ENCODE results near the gene GPR62. TPM values are rescaled to one million over a fixed set of nuclear protein-coding genes. Genes with fewer than 3 reads are reported as not detected.

Gene GPR62
- total RNA-seq, 2 experiments from 2014 or later, result not detected

DNA sequence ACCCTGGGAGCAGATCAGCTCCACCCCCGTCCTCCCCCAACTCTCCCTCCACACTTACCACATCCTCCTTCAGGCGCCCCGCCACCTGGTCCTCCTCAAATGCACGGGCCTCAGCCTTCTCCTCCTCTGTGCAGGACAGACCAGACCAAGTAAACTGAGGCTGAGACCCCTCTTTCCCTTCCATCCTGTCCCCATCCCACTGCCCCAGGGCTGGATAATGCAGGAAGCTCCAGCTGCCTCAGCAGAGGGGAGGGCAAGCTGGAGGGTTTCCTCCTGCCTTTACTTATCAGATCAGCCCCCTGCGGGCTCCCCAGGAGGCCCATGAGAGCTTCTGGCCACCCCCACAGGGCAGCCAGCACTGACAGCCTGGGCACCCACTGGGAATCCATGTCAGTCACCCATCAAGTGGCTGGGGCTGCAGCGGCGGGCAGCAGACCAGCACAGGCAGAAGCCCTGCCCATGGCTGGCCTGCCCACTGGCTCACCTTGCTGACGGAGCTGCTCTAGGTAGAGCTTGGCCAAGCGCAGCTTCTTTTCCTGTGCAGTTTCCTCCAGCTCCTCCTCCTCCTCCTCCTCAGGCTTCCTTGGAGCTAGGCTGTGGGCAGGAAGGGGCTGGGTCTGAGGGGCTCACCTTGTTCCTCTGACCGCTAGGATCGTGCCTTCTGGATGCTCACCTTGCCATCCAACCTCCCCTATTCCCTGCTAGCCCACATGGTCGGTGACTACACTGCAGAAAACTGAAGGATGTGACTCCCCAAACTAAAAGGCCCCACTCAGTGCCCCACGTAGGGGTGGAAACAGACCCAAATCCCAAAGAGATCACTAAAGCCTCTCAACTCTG is 17.4 kb upstream of the GPR62 start:
- ChIA-PET CTCF (no interaction called here), POLR2A (no interaction called here)

DNA sequence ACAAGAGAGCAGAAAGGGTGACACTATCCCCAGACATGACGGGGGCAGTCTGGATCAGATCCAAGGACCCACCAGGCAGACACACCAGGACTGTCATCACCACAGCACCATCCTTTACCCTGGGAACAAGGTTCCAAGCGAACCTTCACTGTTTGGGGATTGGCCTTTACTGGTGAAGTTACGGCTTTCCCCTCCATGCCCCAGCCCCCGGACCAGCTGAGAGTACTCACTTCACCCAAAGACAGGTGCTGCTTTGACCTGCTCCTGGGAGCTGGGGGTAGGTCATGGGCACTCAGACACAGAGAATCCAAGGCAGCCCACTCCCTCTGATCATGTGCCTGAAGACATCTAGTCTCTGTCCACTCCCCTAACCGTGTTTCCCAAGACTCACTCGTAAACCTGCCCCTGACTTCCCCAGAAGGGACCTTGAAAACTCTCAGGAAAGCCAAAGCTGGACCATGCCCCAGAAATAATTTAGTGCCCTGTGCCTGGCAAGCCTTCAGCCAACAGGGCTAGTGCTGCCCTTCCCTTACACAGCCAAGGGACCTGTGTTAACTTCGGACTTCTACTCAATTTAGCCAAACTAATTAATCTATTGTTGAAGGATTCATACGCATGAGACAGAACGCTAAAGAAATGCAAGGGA is 16.3 kb upstream of the GPR62 start:
- CTCF ChIA-PET, result no interaction called here

DNA sequence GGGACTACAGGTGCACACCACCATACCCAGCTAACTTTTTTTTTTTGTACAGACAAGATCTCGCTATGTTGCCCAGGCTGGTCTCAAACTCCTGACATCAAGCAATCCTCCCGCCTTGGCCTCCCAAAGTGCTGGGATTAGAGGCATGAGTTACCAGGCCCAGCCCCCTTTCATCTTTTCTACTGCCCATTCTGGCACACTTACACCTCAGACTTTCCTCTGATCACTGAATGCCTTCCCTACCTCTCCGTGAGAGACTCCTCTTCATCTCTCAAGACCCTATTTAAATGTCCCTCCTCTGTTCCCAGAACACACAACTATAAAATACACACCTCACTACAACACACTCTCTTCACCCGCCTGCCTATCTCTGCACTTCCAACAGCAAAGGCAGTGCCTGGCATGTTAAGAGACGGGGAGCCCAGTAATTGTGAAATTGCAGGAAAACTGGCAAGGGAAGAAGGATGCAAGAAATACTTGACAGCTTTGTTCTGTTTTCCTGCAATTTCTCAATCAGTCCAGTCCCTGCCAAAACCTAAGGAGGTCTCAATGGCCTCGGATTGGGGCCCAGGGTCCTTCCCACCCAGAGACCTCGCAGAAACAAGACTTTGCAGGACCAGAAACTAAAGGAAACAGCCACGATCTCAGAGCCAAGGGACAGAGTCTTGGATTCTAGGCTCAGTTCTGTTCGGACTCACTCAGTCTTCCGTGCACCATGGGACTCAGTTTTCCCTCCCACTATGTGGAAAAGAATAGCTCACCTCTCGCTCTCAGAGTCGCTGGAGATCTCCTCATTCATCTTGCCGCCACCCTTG is 14.3 kb upstream of the GPR62 start:
- CTCF ChIA-PET, result interaction anchor here (0.6 to 3.1 kb wide), 14 partner anchors 10 to 214 kb away, joined by 3 to 42 read pairs (median 5); partner anchors contain the start of genes ABHD14A, ABHD14B, PCBP4 and POC1A
- POLR2A ChIA-PET, result interaction anchor here (1.0 to 2.4 kb wide), 5 partner anchors 27 to 214 kb away, joined by 3 to 26 read pairs (median 8); partner anchors contain the start of genes ACY1, DUSP7, PCBP4 and RPL29

More for the DNA sequence above, 16.3 kb upstream of the GPR62 start:
- POLR2A ChIA-PET, result no interaction called here

DNA sequence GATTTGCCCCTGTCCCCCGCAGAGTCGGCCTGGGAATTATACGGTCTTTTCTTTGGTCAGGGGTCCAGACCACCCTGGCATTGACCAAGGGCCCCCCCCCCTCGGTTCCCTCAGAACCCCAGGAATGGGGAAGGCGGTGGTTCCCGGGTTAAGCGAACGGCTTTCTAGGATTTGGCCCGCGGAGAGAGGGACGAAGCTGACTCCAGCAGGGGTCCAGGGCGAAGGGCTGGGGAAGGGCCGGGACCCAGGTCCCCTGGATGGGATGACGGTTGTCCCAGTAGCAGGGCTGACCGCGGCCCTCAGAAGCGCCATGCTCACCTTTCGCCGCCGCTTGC is 13.8 kb upstream of the GPR62 start:
- POLR2A ChIA-PET, result interaction anchor here (1.0 to 2.4 kb wide), 5 partner anchors 26 to 213 kb away, joined by 3 to 26 read pairs (median 8); partner anchors contain the start of genes ACY1, DUSP7, PCBP4 and RPL29
- CTCF ChIA-PET, result interaction anchor here (0.6 to 3.1 kb wide), 15 partner anchors 10 to 213 kb away, joined by 3 to 42 read pairs (median 5); partner anchors contain the start of genes ABHD14A, ABHD14B, PCBP4 and POC1A

DNA sequence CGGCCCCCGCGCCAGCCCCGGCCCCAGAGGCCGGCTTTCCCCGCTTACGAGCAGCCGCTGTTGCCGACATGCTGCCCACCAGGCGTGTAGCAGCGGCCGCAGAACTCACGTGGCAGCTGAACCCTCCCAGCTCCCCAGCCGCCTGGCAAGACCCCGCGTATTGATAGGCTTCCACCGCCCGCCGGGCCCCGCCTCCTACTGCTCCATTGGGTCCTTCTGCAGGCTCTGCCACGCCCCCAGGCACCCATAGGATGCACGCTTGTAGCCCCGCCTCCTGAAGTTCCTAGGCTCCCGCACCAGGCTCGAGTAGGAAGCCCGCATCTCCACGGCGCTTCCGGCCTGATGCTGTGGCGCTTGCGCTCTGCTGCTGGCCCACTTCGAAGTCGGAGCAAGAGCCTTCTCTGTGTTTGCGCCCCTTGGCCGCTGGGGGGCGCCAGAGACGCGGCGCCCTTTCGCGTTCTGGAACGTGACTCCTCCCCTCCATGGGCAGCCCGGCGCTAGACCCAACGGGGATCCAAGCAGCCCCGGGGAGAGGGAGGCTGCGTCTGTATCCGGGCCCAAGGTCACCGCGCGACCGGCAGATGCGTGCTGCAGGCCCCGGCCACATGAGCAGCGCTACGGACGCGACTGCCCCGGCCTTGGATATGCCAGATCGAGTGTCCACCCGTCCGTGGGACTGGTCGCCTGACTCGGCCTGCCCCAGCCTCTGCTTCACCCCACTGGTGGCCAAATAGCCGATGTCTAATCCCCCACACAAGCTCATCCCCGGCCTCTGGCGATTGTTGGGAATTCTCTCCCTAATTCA is 13.2 kb upstream of the GPR62 start, which contains the start of the genes PARP3 and RRP9:
Gene PARP3 (plus strand): TSS at position 566 of the 805 bp plus-strand sequence. CDS start 993 bp downstream, outside the sequence.
Gene RRP9 (minus strand): TSS at position 107 of the 805 bp plus-strand sequence. CDS start 37 bp downstream, at position 70.
- CTCF ChIA-PET, result interaction anchor here (0.6 to 3.1 kb wide), 20 partner anchors 9 to 213 kb away, joined by 3 to 42 read pairs (median 5); partner anchors contain the start of genes ABHD14A, ABHD14B, PCBP4 and POC1A
- POLR2A ChIA-PET, result interaction anchor here (1.0 to 2.4 kb wide), 6 partner anchors 26 to 213 kb away, joined by 3 to 26 read pairs (median 9); partner anchors contain the start of genes ABHD14B, ACY1, DUSP7 and PCBP4

DNA sequence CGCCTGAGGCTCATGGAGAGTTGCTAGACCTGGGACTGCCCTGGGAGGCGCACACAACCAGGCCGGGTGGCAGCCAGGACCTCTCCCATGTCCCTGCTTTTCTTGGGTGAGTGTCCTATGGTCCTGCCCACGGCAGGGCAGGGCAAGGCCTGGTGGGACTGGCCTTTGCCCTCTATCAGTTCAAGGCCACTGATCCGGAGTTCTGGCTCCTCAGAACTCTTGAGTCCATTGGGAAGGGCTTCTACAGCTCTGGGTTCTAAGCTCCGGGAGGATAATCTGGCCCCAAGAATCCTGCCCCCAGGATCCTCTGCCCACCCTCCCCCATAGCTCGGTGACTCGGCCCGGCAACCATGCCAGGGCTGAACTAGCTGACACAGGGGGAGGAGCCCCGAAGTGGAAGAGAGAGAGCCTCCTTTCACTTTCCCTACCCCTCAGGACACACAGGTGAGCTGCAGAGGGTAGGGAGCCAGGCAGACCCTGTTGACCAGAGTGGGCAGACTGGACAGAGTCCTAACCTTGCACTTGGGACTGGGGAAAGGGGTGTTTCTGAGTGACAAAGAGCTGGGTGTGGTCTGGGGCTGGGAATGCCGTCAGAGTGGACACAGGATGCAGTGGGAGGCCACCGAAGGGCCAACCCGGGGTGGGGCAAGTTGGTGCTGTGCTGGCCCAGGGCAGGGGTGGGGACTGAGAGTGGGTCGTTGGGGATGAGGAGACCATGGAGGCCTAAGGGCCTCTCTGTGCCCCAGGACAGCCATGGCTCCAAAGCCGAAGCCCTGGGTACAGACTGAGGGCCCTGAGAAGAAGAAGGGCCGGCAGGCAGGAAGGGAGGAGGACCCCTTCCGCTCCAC is 12.4 kb upstream of the GPR62 start:
- POLR2A ChIA-PET, result interaction anchor here (0.6 to 2.4 kb wide), 5 partner anchors 31 to 364 kb away, joined by 3 to 26 read pairs (median 10); partner anchors contain the start of genes ABHD14B, ACY1 and RPL29

DNA sequence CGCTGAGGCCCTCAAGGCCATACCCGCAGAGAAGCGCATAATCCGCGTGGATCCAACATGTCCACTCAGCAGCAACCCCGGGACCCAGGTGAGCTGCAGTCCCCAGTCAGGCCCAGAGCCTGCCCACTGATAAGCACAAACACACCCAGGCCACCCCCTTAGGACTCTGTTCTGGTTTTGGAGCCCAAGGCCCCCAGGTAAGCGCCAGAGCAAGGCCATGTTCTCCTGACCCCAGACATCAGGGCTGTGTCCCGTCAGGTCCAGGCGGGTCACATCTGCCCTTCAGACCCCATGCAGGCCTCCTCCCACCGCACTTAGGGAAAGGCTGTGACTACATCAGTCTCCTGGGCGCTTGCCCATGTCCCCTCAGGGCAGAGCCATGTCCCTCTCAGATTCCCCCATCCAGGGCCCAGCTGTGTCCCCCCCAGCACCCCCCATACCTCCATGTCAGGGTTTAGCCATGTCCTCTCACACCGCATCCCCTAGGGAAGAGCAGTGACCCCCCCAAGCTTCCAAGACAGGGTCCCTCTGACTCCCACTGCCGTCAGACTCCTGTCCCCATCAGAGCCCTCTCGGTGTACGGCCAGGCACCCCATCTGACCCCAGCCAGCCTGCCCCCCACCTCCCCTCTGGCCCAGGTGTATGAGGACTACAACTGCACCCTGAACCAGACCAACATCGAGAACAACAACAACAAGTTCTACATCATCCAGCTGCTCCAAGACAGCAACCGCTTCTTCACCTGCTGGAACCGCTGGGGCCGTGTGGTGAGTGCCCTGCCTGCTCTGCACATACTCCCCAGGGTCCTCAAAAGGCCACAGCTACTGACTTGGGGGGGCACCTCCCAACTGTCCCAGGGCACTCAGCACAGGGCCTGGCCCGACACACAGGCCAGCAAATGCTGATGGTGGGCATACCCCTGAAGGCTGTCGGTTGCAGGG is 11.5 kb upstream of the GPR62 start:
- CTCF ChIA-PET, result interaction anchor here (1.0 to 3.1 kb wide), 4 partner anchors 30 to 109 kb away, joined by 3 to 42 read pairs (median 5); partner anchors contain the start of genes ABHD14A and ABHD14B
- POLR2A ChIA-PET, result interaction anchor here (1.6 to 2.4 kb wide), 2 partner anchors 30 to 52 kb away, joined by 10 to 26 read pairs; partner anchors contain the start of genes ABHD14B and RPL29

More for the DNA sequence above, 12.4 kb upstream of the GPR62 start:
- CTCF ChIA-PET, result interaction anchor here (0.7 to 3.1 kb wide), 12 partner anchors 11 to 204 kb away, joined by 3 to 42 read pairs (median 6); partner anchors contain the start of genes ABHD14A, ABHD14B and PCBP4

DNA sequence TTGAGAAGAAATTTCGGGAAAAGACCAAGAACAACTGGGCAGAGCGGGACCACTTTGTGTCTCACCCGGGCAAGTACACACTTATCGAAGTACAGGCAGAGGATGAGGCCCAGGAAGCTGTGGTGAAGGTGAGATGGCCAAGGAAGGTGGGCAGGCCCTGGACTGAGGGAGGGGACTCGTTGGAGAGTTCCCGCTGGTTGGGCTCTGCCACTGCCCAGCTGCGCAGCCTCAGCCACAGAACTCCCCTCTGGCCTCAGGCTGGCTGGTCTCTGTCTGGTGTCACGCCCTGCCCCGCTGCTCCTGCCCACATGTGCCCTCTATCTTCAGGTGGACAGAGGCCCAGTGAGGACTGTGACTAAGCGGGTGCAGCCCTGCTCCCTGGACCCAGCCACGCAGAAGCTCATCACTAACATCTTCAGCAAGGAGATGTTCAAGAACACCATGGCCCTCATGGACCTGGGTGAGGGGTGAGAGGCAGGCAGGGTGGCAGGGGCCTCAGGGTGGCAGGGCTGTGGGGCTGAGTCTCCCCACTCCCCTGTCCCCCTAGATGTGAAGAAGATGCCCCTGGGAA is 10.6 kb upstream of the GPR62 start:
- ChIA-PET CTCF (interaction anchor here (0.7 kb wide), 1 partner anchor 20 kb away, joined by 3 read pairs; no protein-coding TSS in a partner anchor), POLR2A (no interaction called here)

DNA sequence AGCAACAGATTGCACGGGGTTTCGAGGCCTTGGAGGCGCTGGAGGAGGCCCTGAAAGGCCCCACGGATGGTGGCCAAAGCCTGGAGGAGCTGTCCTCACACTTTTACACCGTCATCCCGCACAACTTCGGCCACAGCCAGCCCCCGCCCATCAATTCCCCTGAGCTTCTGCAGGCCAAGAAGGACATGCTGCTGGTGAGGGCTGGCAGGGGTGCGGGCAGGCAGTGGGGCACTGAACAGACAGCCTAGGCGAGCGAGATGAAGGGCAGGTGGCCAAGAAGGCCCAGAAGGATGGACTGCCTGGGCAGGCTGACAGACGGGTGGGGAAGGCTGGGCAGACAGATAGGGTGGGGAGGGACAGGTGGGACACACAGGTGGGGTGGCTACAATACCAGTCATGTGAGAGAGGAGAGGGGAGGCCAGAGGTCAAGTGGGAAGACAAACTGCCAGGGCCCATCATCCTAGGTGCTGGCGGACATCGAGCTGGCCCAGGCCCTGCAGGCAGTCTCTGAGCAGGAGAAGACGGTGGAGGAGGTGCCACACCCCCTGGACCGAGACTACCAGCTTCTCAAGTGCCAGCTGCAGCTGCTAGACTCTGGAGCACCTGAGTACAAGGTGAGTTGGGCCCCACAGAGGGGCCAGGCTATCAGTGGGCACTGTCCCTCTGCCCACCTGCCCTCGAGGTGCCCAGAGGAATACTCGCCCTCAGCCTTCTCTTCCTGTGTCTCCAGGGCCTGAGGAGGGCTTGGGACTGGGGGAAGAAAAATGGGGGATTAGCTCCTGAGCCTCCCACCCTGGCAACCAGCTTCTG is 9.9 kb upstream of the GPR62 start:
- POLR2A ChIA-PET, result no interaction called here
- CTCF ChIA-PET, result interaction anchor here (0.7 kb wide), 1 partner anchor 19 kb away, joined by 3 read pairs; no protein-coding TSS in a partner anchor

DNA sequence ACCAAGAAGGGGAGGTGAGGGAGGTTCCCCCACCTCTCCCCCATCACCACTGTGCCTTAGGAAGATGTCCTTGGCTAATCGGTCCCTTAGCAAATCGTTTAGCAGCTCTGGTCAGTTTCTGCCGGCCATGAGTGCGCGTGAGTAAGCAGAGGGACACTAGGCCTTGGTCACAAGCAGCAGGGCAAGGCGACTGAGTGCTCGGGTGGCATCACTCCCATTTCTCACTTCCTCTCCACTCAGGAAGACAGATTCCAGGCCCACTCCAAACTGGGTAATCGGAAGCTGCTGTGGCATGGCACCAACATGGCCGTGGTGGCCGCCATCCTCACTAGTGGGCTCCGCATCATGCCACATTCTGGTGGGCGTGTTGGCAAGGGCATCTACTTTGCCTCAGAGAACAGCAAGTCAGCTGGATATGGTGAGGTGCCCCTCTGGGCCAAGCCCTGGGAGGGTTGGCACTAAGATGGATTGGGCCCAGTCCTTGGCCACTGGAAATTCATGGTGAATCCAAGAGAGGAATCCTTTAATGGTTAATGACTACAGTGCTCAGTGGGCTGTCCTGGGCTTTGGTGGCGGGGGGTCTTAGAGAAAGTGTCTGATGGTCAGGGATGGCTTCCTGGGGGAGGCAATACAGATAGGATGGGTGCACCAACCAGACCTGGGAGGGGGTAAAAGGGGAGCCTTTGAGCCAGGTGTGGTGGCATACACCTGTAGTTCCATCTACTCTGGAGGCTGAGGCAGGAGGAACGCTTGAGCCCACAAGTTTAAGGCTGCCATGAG is 9.1 kb upstream of the GPR62 start:
- ChIA-PET CTCF (no interaction called here), POLR2A (no interaction called here)

DNA sequence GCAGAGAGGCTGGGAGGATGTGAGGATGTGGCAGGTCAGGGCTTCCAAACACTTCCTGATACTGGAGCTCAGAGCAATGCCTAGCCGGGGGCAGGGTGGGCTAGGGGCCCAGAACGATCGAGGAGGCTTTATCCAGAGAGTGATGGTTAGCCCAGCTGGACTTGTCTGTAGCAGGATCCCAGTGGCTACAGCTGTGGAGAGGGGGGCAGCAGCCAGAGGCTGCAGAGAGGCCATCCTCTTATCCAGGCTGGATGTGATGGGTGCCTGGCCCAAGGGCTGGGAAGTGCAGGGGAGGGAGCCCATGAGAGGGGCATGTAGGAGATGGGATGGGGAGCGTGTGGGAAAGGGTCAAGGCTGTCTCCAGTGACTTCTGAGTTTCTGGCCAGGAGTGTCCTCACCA is 8.4 kb upstream of the GPR62 start:
- ChIA-PET CTCF (no interaction called here), POLR2A (no interaction called here)

DNA sequence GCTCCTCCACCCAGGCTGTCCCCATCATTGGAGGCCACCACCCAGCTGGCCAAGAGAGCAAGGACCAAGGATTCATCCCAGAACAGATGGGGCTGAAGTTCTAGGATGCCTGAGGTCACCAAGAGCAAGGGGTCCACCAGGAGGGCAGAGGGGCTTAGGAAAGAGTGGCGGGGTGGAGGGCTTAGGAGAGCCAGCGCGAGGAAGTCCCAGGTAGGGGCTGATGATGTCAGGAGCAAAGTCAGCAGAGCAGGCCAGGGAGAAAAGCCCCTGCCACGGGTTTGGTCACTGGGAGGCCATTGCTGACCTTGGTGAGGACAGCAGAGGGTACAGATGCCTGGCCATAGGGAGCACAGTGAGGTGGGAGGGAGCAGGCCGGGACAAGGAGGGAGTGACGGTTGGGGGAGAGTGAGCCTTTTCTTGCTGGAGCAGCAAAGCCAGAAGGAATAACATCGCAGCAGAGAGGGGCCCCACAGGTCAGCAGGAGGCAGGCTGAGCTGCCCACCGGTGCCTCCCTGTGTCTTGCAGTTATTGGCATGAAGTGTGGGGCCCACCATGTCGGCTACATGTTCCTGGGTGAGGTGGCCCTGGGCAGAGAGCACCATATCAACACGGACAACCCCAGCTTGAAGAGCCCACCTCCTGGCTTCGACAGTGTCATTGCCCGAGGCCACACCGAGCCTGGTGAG is 7.8 kb upstream of the GPR62 start:
- CTCF ChIA-PET, result no interaction called here
- POLR2A ChIA-PET, result no interaction called here

DNA sequence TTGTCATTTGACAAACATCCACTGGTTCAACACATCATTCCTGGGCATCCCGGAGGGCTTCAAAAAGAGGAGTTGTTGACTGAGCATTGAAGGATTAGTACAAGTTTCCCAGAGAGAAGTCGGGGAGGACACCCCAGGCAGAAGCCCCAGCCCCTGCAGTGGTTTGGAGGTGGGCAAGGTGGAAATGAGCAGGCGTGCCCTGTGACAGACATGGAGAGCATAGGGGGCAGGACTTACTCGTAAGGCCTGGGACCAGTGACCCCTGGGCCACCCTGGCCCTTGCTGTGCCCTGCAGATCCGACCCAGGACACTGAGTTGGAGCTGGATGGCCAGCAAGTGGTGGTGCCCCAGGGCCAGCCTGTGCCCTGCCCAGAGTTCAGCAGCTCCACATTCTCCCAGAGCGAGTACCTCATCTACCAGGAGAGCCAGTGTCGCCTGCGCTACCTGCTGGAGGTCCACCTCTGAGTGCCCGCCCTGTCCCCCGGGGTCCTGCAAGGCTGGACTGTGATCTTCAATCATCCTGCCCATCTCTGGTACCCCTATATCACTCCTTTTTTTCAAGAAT is 7.1 kb upstream of the GPR62 start:
- ChIA-PET CTCF (interaction anchor here (0.8 kb wide), 1 partner anchor 9 kb away, joined by 3 read pairs; no protein-coding TSS in a partner anchor), POLR2A (no interaction called here)

All from activated CD8-positive, alpha-beta memory T cell treated with anti-CD3 and anti-CD28 coated beads for 36 hours (primary cell).